ENCODE measurements around the gene CREB3L1. TPM values are rescaled to one million over a fixed set of nuclear protein-coding genes. Genes with fewer than 3 reads are reported as not detected.

The CREB3L1 gene
- total RNA-seq, 1 donor = 0.10 TPM

DNA sequence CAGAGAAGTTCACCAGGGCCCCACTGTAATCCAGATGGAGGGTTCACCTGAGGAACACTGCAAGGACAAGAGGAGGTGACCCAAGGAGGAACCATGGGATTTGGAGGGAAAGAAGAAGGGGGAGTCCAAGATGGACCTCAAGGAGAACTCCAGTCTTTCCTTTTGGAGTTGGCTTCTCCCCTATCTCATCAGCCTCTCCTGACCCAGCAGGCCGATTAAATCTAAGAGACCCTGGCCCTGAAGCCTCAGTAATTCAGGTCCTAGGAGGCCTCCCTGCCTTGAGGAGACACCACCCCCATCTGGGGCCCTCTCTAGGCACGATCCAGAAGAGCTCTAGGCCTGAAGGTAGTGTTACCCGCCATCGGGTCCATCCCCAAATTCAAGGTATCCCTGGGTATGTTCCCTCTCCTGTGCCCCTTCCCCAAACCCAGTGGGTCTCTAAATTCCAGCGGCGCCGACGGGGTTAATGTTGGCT is 54.7 kb downstream of the CREB3L1 start:
- H3K4me3 ChIP-seq (ENCODE audit: low read length) = peak overlapping the region; percentile 33
- H3K27me3 ChIP-seq (ENCODE audit: insufficient read depth, low read length) = peaks cover 43% of the 10 kb centered on the region
- peaks cover 75% of the 10 kb centered on the region for H3K4me1 ChIP-seq (ENCODE audit: insufficient read depth, low read length)
- no peaks in the 10 kb centered on the region for H3K9me3 ChIP-seq (ENCODE audit: low read depth, low read length)

DNA sequence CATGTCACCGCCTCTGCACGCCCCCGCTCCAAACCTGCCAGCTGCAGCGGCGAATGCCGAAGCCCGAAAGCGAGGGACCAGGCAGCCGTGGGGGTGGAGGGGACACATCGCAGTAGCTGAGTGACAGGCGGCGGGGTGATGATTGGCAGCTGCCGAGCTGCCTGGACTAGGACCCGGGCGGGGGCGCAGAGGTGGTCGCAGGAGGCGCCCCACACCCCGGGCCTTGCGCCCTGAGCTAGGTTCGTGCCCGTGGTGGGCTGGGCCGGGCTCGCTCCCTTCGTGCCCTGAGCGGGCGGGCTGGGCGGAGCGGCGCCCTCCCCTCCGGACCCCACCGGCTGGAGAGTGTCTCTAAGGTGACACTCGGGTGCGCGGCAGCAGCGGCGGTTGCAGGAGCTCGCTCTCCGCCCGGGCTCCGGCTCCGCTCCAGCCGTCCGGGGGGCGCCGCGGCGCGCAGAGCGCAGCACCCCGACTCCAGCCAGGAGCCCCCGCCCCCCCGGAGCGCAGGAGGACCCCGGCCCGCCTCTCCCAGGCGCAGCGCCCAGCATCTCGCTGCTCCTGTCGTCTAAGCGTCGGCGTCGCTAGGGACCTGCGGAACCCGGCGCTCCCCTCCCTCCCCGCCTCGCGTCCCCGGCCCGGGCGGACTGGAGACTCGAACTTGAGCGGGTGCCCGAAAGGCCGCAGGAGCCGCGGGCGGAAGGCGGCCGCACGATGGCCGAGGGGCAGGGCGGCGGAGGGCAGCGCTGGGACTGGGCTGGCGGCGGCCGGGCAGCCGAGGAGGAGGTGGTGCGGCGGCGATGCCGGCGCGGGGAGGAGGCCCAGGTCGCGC is 55.3 kb downstream of the CREB3L1 start:
- H3K4me3 ChIP-seq (ENCODE audit: low read length) = peak overlapping the region; percentile 33
- no peaks in the 10 kb centered on the region for H3K9me3 ChIP-seq (ENCODE audit: low read depth, low read length)
- H3K4me1 ChIP-seq (ENCODE audit: insufficient read depth, low read length) = peaks cover 81% of the 10 kb centered on the region
- peaks cover 43% of the 10 kb centered on the region for H3K27me3 ChIP-seq (ENCODE audit: insufficient read depth, low read length)

DNA sequence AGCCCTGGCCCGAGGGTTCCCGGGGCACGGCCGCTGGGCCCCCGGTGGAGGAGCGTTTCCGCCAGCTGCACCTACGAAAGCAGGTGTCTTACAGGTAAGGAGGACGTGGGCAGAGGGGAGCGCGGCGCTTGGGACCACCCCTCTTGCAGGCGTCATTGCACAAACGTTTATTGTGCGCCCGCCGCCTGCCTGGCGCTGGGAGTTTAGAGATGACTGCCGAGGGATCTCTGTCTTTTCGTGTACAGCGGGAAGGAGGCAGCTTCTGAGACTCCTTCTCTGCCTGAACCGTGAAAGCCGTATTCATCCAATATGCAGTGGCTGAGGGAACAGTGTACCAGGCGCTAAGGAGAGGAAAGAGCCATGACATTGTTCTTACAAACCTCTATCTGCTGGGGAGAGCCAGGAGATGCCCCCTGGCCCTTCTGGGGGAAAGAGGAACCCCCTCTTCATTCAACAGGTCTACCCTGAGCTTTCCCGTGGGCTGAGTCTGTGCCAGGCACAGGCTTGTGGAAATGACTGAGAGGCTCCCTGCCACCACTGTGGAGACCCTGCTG is 56.0 kb downstream of the CREB3L1 start:
- peaks cover 88% of the 10 kb centered on the region for H3K4me1 ChIP-seq (ENCODE audit: insufficient read depth, low read length)
- peak overlapping the region; percentile 33 for H3K4me3 ChIP-seq (ENCODE audit: low read length)
- peaks cover 43% of the 10 kb centered on the region for H3K27me3 ChIP-seq (ENCODE audit: insufficient read depth, low read length)
- no peaks in the 10 kb centered on the region for H3K9me3 ChIP-seq (ENCODE audit: low read depth, low read length)

DNA sequence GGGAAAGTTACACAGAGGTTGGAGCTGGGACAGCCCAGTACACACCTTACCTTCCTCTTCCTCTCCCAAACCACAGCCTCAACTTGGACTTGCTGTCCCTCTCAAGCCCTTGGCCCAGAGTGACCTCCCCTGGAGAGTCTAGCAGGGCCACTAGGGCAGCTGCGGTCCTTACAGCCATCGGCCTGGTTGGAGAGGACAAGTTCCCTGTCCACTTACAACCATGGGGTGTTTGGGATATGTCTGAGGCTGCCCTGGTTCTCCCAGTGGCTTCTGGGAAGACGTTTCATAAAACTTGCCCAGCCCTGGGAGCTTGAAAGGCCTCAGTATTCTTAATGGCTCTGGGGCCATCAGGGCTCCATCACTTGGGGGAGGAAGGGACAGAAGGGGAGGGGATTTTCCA is 56.7 kb downstream of the CREB3L1 start:
- peaks cover 95% of the 10 kb centered on the region for H3K4me1 ChIP-seq (ENCODE audit: insufficient read depth, low read length)
- H3K9me3 ChIP-seq (ENCODE audit: low read depth, low read length) = no peaks in the 10 kb centered on the region
- H3K27me3 ChIP-seq (ENCODE audit: insufficient read depth, low read length) = peaks cover 43% of the 10 kb centered on the region
- H3K4me3 ChIP-seq (ENCODE audit: low read length) = no peak overlapping the region

DNA sequence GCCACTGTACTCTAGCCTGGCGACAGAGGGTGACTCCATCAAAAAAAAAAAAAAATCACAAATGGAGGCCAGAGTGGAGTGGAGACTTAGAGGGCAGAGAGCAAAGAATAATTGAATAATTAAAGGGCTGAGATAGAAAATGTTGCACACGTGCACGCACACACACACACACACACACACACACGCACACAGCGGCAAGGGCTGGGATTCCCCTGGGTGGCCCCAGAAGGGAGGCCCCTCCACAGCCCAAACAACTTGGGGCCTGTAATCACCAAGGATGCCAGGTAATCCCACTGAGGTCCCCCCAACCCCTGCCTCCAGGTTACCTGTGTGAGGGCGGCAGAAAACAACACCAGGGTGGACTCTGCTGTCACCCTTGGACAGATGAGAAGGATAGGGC is 57.8 kb downstream of the CREB3L1 start:
- Histone ChIP-seq H3K9me3 (ENCODE audit: low read depth, low read length) (no peaks in the 10 kb centered on the region), H3K4me1 (ENCODE audit: insufficient read depth, low read length) (peaks cover 97% of the 10 kb centered on the region), H3K27me3 (ENCODE audit: insufficient read depth, low read length) (peaks cover 37% of the 10 kb centered on the region), H3K4me3 (ENCODE audit: low read length) (no peak overlapping the region)

DNA sequence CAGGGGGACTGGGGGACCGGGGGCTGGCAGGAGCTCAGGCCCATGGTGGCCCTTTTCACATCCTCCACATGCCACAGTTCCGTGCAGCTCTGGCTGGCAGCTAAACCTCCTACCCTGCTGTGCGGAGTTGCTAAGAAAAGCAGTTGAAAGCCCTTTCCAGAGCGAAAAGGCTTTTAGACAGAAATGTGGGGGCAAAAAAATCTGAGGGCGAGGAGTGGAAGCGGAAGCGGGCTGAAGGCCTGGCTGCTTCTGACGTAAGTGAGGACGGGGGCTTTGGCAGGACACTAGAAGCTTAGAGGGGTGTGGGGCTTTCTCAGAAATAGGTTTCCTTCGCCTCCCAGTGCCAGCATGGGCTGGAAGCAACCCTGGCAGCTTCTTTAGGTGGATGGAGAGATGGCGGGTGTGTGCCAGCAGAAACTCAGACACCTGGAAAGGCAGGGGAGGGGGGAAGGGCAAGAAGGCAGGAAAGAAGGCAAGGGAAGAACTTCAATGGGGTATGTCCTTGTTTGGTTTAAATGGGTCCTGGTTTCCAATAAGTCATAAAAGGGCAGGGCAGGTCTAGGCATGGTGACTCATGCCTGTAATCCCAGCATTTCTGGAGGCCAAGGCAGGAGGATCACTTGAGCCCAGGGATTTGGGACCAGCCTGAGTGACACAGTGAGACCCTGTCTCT is 58.6 kb downstream of the CREB3L1 start:
- Histone ChIP-seq H3K4me3 (ENCODE audit: low read length) (no peak overlapping the region), H3K9me3 (ENCODE audit: low read depth, low read length) (no peaks in the 10 kb centered on the region), H3K4me1 (ENCODE audit: insufficient read depth, low read length) (peaks cover 97% of the 10 kb centered on the region), H3K27me3 (ENCODE audit: insufficient read depth, low read length) (peaks cover 30% of the 10 kb centered on the region)

DNA sequence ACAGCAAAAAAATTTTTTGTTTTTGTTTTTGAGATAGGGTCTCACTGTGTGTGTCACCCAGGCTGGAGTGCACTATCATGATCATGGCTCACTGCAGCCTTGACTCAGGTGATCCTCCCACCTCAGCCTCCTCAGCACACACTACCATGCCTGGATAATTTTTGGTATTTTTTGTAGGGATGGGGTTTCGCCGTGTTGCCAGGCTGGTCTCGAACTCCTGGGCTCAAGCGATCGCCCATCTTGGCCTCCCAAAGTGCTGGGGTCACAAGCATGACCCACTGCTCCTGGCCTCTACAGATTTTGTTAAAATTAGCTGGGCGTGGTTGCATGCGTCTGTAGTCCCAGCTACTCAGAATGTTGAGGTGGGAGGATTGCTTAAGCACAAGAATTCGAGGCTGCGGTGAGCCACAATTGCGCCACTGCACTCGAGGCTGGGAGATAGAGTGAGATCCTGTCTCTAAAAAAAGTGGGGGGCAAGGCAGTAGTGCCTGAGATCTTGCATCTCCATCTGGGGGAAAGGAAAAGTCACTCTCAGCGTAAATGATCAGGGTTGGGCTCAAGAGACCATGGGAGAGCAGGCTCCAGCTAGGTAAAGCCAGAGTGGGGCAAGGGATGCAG is 59.2 kb downstream of the CREB3L1 start:
- Histone ChIP-seq H3K4me1 (ENCODE audit: insufficient read depth, low read length) (peaks cover 97% of the 10 kb centered on the region), H3K4me3 (ENCODE audit: low read length) (no peak overlapping the region), H3K27me3 (ENCODE audit: insufficient read depth, low read length) (peaks cover 24% of the 10 kb centered on the region), H3K9me3 (ENCODE audit: low read depth, low read length) (no peaks in the 10 kb centered on the region)

DNA sequence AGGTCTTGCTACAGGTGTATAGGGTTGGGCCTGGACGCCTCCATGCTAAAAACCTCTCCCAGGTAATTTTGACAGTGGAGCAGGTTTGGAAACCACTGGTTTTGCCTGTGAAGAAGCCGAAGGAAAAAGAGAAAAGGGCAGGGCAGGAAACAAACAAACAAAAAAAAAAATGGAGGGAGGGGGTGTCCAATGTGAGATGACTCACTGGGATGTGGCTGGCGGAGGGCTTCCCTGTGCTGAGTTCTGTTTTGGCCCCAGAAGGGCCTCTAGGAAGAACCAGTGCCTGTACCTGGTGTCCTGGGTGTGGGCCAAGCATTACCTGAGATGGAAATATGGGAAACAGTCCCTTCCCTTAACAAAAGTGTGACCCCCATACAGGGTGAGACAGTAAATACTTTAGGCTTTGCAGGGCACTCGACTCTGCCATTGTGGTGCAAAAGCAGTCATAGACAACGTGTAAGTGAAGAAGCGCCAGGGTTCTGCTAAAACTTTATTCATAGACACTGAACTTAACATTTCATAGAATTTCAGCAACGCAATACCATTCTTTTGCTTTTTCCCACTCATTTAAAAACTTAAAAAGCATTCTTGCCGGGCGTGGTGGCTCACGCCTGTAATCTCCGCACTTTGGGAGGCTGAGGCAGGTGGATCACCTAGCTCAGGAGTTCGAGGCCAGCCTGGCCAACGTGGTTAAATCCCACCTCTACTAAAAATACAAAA is 60.3 kb downstream of the CREB3L1 start:
- peaks cover 97% of the 10 kb centered on the region for H3K4me1 ChIP-seq (ENCODE audit: insufficient read depth, low read length)
- H3K9me3 ChIP-seq (ENCODE audit: low read depth, low read length) = no peaks in the 10 kb centered on the region
- H3K4me3 ChIP-seq (ENCODE audit: low read length) = no peak overlapping the region
- H3K27me3 ChIP-seq (ENCODE audit: insufficient read depth, low read length) = peaks cover 14% of the 10 kb centered on the region

DNA sequence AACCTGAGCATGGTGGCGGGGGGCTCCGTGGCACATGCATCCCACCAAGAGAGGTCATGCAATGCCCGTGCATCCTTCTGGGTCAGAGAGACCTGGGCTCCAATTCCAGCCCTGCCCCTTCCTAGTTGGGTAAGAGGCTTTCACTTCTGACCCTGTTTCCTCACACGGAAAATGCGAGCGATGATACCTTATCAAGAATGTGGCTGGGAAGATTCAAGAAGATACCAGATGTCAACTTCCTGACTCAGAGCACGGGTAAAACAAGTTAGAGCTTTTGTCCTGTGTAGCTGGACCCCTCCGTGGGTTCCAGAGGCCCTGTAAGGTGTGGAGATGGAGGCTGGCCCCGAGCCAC is 61.1 kb downstream of the CREB3L1 start:
- peaks cover 11% of the 10 kb centered on the region for H3K27me3 ChIP-seq (ENCODE audit: insufficient read depth, low read length)
- H3K4me3 ChIP-seq (ENCODE audit: low read length) = no peak overlapping the region
- H3K4me1 ChIP-seq (ENCODE audit: insufficient read depth, low read length) = peaks cover 98% of the 10 kb centered on the region
- no peaks in the 10 kb centered on the region for H3K9me3 ChIP-seq (ENCODE audit: low read depth, low read length)

DNA sequence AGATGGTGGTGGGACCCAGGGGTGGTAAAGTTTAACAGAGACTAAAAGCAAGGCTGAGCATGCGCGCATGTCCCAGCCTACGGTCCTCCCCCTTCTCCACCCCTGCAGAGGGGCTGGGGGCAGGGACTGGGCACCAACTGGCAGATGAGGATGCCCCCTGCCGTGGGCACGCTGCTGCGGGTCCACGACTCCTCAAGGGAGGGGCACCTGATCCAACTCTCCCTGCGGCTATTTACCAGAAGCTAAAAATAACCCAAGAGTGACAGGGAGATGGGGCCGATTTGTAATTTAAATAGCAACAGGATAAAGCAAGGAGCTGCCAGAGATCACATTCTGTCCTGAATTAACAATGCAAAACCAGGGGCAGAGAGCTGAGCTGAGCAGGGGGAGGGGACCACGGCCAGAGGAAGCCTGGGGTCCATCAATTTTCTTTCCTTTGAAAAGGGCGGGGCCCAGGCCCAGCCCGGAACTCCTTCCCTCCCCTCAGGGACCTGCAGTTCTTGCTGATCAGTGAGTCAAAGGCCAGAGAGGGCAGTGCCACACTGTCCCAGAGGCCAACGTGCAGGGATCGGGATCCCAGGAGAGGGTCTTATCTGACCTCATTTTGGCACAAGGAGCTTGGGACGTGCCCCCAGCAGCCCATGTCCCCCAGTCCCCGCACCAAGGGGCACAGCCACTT is 61.7 kb downstream of the CREB3L1 start:
- Histone ChIP-seq H3K4me1 (ENCODE audit: insufficient read depth, low read length) (peaks cover 98% of the 10 kb centered on the region), H3K9me3 (ENCODE audit: low read depth, low read length) (no peaks in the 10 kb centered on the region), H3K27me3 (ENCODE audit: insufficient read depth, low read length) (peaks cover 5% of the 10 kb centered on the region), H3K4me3 (ENCODE audit: low read length) (no peak overlapping the region)

DNA sequence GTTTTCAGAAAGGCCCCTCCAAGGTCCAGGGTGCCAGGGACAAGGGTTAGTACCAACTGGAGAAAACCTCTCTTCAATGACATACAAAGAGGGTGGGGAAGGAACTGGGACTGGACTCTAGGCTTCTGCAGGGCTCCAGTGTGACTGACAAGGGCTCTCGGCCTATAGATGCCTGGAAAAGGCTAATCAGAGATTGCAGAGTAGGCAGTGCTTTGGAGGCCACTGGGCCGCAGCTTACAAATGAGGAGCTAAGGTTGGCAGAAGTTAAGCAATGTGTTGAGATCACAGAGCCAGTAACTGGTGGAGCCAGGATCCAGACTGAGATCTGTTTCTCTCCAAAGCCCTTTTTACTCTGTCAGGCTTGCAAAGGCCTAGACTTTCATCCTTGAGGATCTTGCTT is 62.4 kb downstream of the CREB3L1 start:
- Histone ChIP-seq H3K4me3 (ENCODE audit: low read length) (no peak overlapping the region), H3K4me1 (ENCODE audit: insufficient read depth, low read length) (peaks cover 98% of the 10 kb centered on the region), H3K27me3 (ENCODE audit: insufficient read depth, low read length) (no peaks in the 10 kb centered on the region), H3K9me3 (ENCODE audit: low read depth, low read length) (no peaks in the 10 kb centered on the region)

DNA sequence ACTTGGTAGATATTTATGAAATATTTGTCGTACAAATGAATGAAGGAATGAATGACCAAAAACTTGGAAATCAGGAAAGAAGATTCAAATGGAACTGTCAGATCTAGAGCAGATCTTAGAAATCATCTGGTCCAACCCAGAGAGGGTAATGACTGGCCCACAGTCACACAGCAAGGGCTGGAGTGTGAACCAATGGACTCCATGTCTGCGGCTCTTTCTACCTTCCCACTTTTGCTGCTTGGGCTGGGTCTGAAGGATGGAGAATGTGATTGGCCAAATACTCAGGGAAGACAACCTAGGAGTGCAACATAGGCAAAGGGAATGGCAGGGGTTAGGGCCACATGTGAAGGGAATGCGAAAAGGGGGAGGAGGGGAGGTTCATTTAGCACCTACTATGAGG is 64.0 kb downstream of the CREB3L1 start:
- Histone ChIP-seq H3K4me1 (ENCODE audit: insufficient read depth, low read length) (peaks cover 100% of the 10 kb centered on the region), H3K4me3 (ENCODE audit: low read length) (no peak overlapping the region), H3K27me3 (ENCODE audit: insufficient read depth, low read length) (no peaks in the 10 kb centered on the region), H3K9me3 (ENCODE audit: low read depth, low read length) (no peaks in the 10 kb centered on the region)

DNA sequence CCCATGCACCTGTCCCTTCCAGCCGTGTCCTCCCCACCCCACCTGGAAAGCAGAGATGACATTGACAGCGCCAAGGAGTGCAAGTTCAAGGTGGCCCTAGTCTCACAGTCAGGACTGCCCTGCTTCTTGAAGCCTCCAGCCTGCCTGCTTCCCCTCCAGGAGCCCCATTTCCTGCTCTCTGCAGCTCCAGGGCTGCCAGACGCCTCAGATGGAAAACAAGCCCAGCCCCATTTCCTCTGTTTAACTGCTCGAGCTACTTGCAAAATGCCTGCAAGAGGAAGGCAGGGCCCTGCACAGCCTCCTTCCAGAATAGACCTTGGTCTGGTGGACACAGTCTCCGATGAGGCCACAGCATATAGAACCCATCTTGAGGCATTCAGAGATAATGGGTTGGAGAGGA is 64.8 kb downstream of the CREB3L1 start:
- Histone ChIP-seq H3K27me3 (ENCODE audit: insufficient read depth, low read length) (no peaks in the 10 kb centered on the region), H3K9me3 (ENCODE audit: low read depth, low read length) (no peaks in the 10 kb centered on the region), H3K4me1 (ENCODE audit: insufficient read depth, low read length) (peaks cover 98% of the 10 kb centered on the region), H3K4me3 (ENCODE audit: low read length) (no peak overlapping the region)

DNA sequence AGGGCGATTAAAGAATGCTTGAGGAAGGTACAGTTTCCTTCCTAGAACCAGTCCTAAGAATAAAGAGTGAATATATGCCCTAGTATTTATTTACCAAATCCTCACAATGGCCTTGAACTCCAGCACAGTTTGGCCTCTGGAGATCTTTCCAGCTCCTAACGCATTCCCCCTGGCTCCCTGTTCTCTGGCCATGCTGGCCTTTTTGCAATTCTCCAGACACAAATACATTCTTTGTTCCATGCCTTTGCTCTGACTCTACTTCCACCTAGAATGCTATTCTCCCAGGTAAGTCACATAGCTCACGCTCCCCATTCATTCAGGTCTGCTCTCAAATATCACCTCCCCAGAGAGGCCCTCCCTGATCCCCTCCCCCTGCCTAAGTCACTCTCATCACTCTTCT is 66.1 kb downstream of the CREB3L1 start:
- Histone ChIP-seq H3K4me1 (ENCODE audit: insufficient read depth, low read length) (peaks cover 94% of the 10 kb centered on the region), H3K4me3 (ENCODE audit: low read length) (no peak overlapping the region), H3K9me3 (ENCODE audit: low read depth, low read length) (no peaks in the 10 kb centered on the region), H3K27me3 (ENCODE audit: insufficient read depth, low read length) (no peaks in the 10 kb centered on the region)
